Measurements from ENCODE around the gene BOLA2.
"Not testable (repeated sequence)": the region's sequence is repeated elsewhere in the genome, so short reads cannot be mapped to it uniquely, and the experiment has no call there.

Gene BOLA2

DNA sequence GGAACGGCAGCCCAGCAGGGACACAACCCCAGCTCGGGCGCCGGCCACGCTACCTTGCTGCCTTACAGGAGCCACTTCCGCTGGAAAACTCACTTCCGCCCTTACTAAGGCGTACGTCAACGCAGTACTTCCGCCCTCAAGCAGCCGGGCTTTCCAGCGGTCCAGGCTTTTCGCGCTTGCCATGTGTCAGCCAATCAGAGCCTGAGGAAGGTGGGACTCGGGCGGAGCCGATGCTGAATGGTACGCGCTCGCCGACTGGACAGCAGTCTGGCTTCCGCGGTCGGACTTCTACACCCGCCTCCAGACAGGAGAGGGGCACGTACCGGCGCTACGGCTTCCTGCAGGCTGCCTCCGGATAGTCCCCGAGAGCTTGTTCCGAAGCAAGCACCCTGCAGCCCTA, at the start of gene BOLA2, which contains the start of gene SLX1B:
Gene BOLA2, minus strand, starts transcription at position 83 of the 400 bp plus-strand sequence. CDS start 98 bp downstream, outside the sequence.
Gene SLX1B, plus strand, starts transcription at position 265 of the 400 bp plus-strand sequence.
- not testable (repeated sequence) for DNase-seq

DNA sequence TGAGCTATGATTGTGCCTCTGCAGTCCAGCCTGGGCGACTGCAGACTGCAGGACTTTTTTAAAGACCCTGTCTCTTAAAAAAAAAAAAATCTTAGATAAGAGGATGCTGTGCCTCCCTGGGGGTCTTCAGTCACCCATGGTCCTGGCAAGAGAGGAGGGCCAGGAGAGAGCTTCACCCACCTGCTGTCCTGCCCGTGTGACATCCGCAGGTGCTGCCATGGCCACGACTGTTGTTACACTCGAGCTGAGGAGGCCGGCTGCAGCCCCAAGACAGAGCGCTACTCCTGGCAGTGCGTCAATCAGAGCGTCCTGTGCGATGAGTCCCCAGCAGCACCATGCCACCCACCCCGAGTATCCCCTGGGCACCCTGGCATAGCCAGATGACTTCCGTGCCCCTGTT, 28.1 kb upstream of the BOLA2 start:
- DNase-seq: not testable (repeated sequence)

DNA sequence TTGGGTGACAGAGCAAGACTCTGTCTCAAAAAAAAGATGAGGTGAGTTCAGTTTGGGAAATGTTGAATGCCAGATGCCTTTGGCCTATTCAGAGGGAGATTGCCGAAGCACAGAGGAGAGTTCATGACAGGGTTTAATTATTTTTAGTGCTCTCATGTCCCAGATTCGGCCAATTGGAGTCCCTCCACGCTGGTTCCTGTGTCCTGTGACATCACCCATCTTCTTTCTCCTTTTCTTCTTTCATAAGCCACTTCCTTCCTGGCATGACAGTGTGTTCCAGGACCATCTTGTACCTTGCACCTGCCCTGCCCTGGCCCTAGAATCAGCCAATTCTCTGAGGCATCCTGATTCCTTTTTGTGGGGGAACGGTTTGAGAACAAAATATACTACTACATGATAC, 17.9 kb upstream of the BOLA2 start:
- not testable (repeated sequence) for DNase-seq

- DNase-seq: peak; percentile 32
These were observed 15.5 kb upstream of the BOLA2 start for GRCh38 chr16:29469660-29470059.

- not testable (repeated sequence) for DNase-seq
These were observed 13.7 kb upstream of the BOLA2 start for GRCh38 chr16:29467654-29468366.

GRCh38 chr16:29466904-29467303, 12.8 kb upstream of the BOLA2 start:
- not testable (repeated sequence) for DNase-seq

DNA sequence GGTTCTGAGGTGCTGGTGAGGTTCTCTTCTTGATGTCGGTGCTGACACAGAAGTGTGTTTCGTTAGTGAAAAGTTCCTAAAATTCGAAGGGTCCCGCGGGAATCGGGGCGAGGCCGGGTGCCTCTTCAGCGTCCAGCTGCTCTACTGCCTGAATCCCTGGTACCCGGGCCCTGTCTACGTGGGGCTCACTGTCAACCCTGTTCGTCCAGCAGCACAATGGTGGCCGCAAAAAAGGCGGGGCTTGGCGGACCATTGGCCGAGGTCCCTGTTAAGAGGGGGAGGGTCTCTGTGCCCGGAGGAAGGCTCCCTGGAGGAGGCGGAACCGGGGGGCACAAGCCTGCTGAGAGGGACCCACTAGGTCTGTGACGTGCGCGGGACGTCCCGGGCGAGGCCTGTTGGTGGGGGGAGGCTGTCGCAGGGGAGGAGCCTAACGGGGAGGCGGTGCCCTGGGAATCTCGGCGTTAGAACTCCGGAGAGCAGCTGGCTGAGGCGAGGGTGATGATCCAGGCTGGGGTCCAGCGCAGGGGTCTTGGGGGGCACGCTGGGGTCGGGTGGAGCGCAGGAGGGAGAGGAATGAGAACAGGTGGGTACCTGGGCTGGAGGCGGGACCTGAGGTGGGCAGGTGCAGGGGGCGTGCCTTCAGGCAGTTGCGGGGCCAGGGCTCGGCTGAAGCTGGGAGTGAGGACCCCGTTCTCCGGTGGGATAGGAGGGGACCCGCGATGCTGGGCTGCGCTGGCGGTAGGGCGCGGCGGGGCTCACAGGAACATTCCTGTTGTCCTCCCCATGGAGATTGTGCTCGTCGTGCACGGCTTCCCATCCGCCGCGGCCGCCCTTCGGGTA, 12.1 kb upstream of the BOLA2 start:
- DNase-seq: not testable (repeated sequence)

DNA sequence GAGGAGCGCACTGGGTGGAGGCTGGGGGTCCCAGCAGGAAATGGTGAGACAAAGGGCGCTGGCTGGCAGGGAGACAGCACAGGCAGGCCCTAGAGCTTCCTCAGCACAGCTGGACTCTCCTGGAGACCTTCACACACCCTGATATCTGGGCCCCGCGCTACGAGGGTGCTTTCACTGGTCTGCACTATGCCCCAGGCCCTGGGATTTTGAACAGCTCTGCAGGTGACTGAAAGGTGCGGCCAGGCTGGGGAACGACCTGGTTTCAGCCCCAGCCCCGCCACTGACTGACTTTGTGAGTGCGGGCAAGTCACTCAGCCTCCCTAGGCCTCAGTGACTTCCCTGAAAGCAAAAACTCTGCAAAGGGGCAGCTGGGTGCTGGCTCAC, 6.5 kb upstream of the BOLA2 start:
- not testable (repeated sequence) for DNase-seq

DNA sequence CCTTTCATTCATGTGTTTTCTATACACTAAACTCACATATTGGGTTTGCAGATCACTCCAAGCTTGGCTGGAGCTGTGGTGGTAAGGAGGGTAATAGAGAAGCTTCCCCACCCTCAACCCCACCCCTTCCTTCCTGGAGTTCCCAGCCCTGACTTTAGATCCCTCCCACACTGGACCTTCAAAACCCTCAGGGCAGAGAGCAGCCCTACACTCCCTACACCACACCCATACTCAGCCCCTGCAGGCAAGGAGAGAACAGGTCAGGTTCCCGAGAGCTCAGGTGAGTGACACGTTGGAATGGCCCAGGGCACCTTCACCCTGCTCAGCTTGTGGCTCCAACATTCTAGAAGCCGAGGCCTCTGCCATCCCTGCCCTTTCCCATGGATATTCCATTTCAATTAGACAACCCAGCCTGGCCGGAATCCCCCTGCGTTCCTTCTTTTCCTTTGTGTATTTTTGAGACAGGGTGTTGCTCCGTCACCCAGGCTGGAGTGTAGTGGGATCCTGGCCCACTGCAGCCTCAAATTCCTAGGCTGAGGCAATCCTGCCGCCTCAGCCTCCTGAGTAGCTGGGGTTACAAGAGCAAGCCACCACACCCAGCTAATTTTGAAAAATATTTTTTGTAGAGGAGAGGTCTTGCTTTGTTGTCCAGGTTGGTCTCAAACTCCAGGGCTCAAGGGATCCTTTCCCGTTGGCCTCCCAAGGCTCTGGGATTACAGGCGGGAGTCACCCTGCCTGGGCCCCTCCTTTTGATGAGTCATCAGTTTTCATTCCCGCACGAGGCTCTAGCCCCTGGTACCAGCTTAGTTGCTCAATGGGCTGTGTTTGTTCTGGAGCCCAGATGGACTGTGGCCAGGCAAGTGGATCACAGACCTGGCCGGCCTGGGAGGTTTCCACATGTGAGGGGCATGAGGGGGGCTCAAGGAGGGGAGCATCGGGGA, 5.8 kb upstream of the BOLA2 start, which contains the start of gene SULT1A4:
Gene SULT1A4, plus strand, starts transcription at position 208 of the 941 bp plus-strand sequence. CDS start 1,473 bp downstream, outside the sequence.
- not testable (repeated sequence) for DNase-seq

DNA sequence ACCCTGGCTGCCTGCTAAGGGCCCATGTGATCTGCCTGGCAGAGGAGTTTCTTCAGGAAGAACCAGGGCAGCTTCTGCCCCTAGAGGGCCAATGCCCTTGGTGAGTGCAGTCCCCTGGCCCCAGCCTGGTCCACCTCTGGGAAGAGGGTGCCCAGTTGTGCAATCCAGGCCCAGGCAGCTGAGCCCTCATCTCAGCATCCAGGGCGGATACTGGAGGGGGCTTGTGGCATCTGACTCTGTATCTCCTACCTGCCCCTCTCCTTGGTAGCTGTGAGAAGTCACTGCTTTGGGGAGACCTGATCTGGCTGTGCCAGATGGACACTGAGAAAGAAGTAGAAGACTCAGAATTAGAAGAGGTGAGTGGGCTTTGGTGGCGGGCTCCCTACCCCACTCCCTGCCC, 3.5 kb upstream of the BOLA2 start:
- DNase-seq: not testable (repeated sequence)

DNA sequence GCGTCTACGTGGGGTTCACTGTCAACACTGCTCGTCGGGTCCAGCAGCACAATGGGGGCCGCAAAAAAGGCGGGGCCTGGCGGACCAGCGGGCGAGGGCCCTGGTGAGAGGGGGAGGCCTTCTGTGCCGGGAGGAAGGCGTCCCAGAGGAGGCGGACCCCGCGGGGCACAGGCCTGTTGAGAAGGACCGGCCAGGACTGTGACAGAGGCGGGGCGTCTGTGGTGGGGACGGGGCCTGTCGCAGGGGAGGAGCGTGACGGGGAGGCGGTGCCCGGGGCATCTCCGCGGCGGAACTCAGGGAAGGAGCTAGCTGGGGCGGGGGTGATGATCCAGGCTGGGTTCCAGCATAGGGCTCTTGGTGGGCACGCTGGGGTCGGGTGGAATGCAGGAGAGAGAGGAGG, 677 bp upstream of the BOLA2 start:
- DNase-seq: not testable (repeated sequence)

DNA sequence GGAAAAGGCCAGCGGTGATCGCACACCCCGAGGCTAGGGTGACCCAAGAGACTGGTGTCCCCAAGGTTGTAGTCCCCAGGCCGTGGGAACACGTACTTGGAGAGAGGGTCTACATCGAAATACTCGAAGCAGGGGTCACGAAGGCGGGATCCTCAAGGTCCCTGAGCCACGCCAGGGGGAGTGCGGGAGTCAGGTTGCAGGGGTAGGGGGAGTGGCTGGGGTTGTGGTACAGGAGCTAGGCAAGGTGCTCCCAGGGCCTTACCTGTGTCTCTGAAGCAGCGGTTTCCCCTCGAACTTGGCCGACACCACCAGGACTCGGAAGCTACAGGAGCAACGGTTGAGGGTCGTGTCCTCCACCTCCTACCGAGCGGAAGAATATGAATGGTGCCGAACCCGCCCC, 397 bp downstream of the BOLA2 start:
- not testable (repeated sequence) for DNase-seq

GRCh38 chr16:29425390-29425789, 28.8 kb downstream of the BOLA2 start:
- not testable (repeated sequence) for DNase-seq

- DNase-seq: not testable (repeated sequence)
These were observed 30.6 kb downstream of the BOLA2 start for GRCh38 chr16:29423587-29423986.

DNA sequence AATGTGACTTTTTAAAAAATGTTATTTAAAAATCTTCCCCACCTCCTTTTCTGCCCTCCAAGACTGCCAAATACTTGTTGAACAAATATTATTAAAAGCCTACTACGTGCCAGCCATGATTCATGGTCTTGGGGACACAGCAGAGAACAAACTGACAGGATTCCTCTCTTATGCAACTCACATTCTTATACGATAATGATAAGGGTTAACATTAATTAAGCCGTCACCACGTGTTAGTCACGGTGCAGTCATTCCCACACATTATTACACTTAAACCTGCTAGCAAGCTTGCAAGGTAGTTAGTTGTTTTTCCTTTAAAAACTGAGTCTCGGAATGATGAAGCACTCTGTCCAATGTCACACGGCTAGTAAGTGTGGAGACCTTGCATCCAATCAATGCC, 48.9 kb downstream of the BOLA2 start:
- not testable (repeated sequence) for DNase-seq

Measured in activated naive CD4-positive, alpha-beta T cell treated with Interleukin-2 at 50 U/mL for 16 hours (primary cell).